SJSA1 (cell line): ENCODE measurements around the gene HDAC7. TPM values are rescaled to one million over a fixed set of nuclear protein-coding genes. Genes with fewer than 3 reads are reported as not detected.
"Not testable (repeated sequence)": the region's sequence is repeated elsewhere in the genome, so short reads cannot be mapped to it uniquely, and the experiment has no call there.

Experiments used
- DNase-seq, 2 experiments: peaks; one replicate each; pipeline ENCODE4 v3.0.0-alpha.2; 2015 to 2020; ENCODE audit warnings: low spot score in 2 of 2, low read depth in 1 of 2
- H3K27ac ChIP-seq: fragments of 250-450 bp; sonication (Bioruptor Pico); 2 replicates; pipeline ENCODE4 v1.5.1; 2020; ENCODE audit warnings: mild to moderate bottlenecking, moderate library complexity
- H3K27me3 ChIP-seq: fragments of 250-450 bp; sonication (Bioruptor Pico); replicated peaks from 2 replicates; pipeline ENCODE4 v1.5.1; 2020; ENCODE audit warnings: mild to moderate bottlenecking, moderate library complexity
- H3K36me3 ChIP-seq: fragments of 250-450 bp; sonication (Bioruptor Pico); 2 replicates; pipeline ENCODE4 v1.5.1; 2020; ENCODE audit warnings: mild to moderate bottlenecking
- H3K4me1 ChIP-seq: fragments of 250-450 bp; sonication (Bioruptor Pico); replicated peaks from 2 replicates; pipeline ENCODE4 v1.6.1; 2021; ENCODE audit warnings: mild to moderate bottlenecking
- H3K4me3 ChIP-seq: fragments of 250-450 bp; sonication (Bioruptor Pico); 2 replicates; pipeline ENCODE4 v1.5.1; 2020; ENCODE audit warnings: mild to moderate bottlenecking
- H3K9me3 ChIP-seq: fragments of 250-450 bp; sonication (Bioruptor Pico); replicated peaks from 2 replicates; pipeline ENCODE4 v1.5.1; 2020; ENCODE audit warnings: mild to moderate bottlenecking
- total RNA-seq: library from RNA; depleted of rRNA; stranded (reverse); fragments of >200 nt; shearing (Covaris generic); gene quantifications from 2 replicates; pipeline ENCODE4 v1.2.3, GENCODE V29; 2014

Gene HDAC7
- total RNA-seq, 1 experiment from 2014 or later, result 37.5 TPM

GRCh38 chr12:47842543-47842942, 22.8 kb upstream of the HDAC7 start:
- H3K27ac ChIP-seq, result not testable (repeated sequence)

GRCh38 chr12:47841910-47842309, 22.2 kb upstream of the HDAC7 start:
- Histone ChIP-seq H3K4me1 (no peaks in the 10 kb centered on the region), H3K36me3 (no peaks in the 10 kb centered on the region; the same call in 1 of the 2 replicates), H3K4me3 (no peak overlapping the region), H3K27ac (no peak overlapping the region), H3K27me3 (peaks cover 3% of the 10 kb centered on the region; the same call in 1 of the 2 replicates), H3K9me3 (no peaks in the 10 kb centered on the region)
- no peak for DNase-seq

More at GRCh38 chr12:47842543-47842942, 22.8 kb upstream of the HDAC7 start:
- not testable (repeated sequence) for H3K4me3 ChIP-seq, H3K9me3 ChIP-seq, H3K36me3 ChIP-seq, H3K4me1 ChIP-seq, DNase-seq, H3K27me3 ChIP-seq

- DNase-seq, result no peak
- no peaks in the 10 kb centered on the region for H3K9me3 ChIP-seq
- H3K27me3 ChIP-seq, result peaks cover 3% of the 10 kb centered on the region; the same call in 1 of the 2 replicates
- H3K36me3 ChIP-seq, result no peaks in the 10 kb centered on the region; the same call in 1 of the 2 replicates
- H3K4me3 ChIP-seq, result no peak overlapping the region
- H3K4me1 ChIP-seq, result no peaks in the 10 kb centered on the region
- H3K27ac ChIP-seq, result no peak overlapping the region
Measured at GRCh38 chr12:47841501-47841900, 21.8 kb upstream of the HDAC7 start.

GRCh38 chr12:47840571-47840970, 20.9 kb upstream of the HDAC7 start:
- no peak for DNase-seq
- Histone ChIP-seq H3K36me3 (no peaks in the 10 kb centered on the region; the same call in 1 of the 2 replicates), H3K27me3 (peaks cover 3% of the 10 kb centered on the region; the same call in 1 of the 2 replicates), H3K9me3 (no peaks in the 10 kb centered on the region), H3K27ac (no peak overlapping the region), H3K4me1 (no peaks in the 10 kb centered on the region), H3K4me3 (no peak overlapping the region)

GRCh38 chr12:47839214-47839876, 19.6 kb upstream of the HDAC7 start:
- H3K4me3 ChIP-seq, result no peak overlapping the region
- H3K36me3 ChIP-seq, result no peaks in the 10 kb centered on the region; the same call in 1 of the 2 replicates
- no peak for DNase-seq
- no peak overlapping the region for H3K27ac ChIP-seq
- H3K9me3 ChIP-seq, result no peaks in the 10 kb centered on the region
- no peaks in the 10 kb centered on the region for H3K4me1 ChIP-seq
- peaks cover 3% of the 10 kb centered on the region; the same call in 1 of the 2 replicates for H3K27me3 ChIP-seq

- Histone ChIP-seq H3K4me1 (no peaks in the 10 kb centered on the region), H3K27me3 (peaks cover 3% of the 10 kb centered on the region; the same call in 1 of the 2 replicates), H3K27ac (no peak overlapping the region), H3K4me3 (no peak overlapping the region), H3K9me3 (no peaks in the 10 kb centered on the region), H3K36me3 (no peaks in the 10 kb centered on the region; the same call in 1 of the 2 replicates)
- peak in 1 of 2 experiments; percentile 30 for DNase-seq
Measured at GRCh38 chr12:47838286-47838931, 18.7 kb upstream of the HDAC7 start.

- H3K4me3 ChIP-seq, result no peak overlapping the region
- H3K27ac ChIP-seq, result no peak overlapping the region
- peaks cover 3% of the 10 kb centered on the region; the same call in 1 of the 2 replicates for H3K27me3 ChIP-seq
- DNase-seq, result peak in 1 of 2 experiments; percentile 62
- no peaks in the 10 kb centered on the region for H3K9me3 ChIP-seq
- no peaks in the 10 kb centered on the region for H3K4me1 ChIP-seq
- H3K36me3 ChIP-seq, result no peaks in the 10 kb centered on the region; the same call in 1 of the 2 replicates
Measured at GRCh38 chr12:47837190-47838171, 17.8 kb upstream of the HDAC7 start.

GRCh38 chr12:47835831-47836155, 16.1 kb upstream of the HDAC7 start:
- Histone ChIP-seq H3K36me3 (no peaks in the 10 kb centered on the region; the same call in 1 of the 2 replicates), H3K27me3 (peaks cover 3% of the 10 kb centered on the region; the same call in 1 of the 2 replicates), H3K9me3 (no peaks in the 10 kb centered on the region), H3K27ac (no peak overlapping the region), H3K4me3 (no peak overlapping the region), H3K4me1 (no peaks in the 10 kb centered on the region)
- DNase-seq, result no peak

GRCh38 chr12:47835006-47835830, 15.5 kb upstream of the HDAC7 start:
- no peak for DNase-seq
- H3K9me3 ChIP-seq, result no peaks in the 10 kb centered on the region
- no peak overlapping the region for H3K4me3 ChIP-seq
- H3K27ac ChIP-seq, result no peak overlapping the region
- H3K27me3 ChIP-seq, result no peaks in the 10 kb centered on the region
- no peaks in the 10 kb centered on the region for H3K4me1 ChIP-seq
- no peaks in the 10 kb centered on the region; the same call in 1 of the 2 replicates for H3K36me3 ChIP-seq

GRCh38 chr12:47834199-47834903, 14.6 kb upstream of the HDAC7 start:
- no peaks in the 10 kb centered on the region for H3K27me3 ChIP-seq
- DNase-seq, result no peak
- no peaks in the 10 kb centered on the region for H3K9me3 ChIP-seq
- no peak overlapping the region for H3K4me3 ChIP-seq
- H3K4me1 ChIP-seq, result peaks cover 2% of the 10 kb centered on the region
- no peaks in the 10 kb centered on the region; the same call in 1 of the 2 replicates for H3K36me3 ChIP-seq
- no peak overlapping the region for H3K27ac ChIP-seq

- H3K4me1 ChIP-seq, result peaks cover 8% of the 10 kb centered on the region
- H3K9me3 ChIP-seq, result no peaks in the 10 kb centered on the region
Measured at GRCh38 chr12:47833591-47834012, 13.9 kb upstream of the HDAC7 start.

GRCh38 chr12:47832263-47832933, 12.7 kb upstream of the HDAC7 start:
- Histone ChIP-seq H3K27ac (no peak overlapping the region), H3K4me1 (peaks cover 13% of the 10 kb centered on the region), H3K9me3 (no peaks in the 10 kb centered on the region), H3K4me3 (no peak overlapping the region), H3K36me3 (no peaks in the 10 kb centered on the region; the same call in 1 of the 2 replicates), H3K27me3 (no peaks in the 10 kb centered on the region)
- DNase-seq, result no peak

More at GRCh38 chr12:47833591-47834012, 13.9 kb upstream of the HDAC7 start:
- Histone ChIP-seq H3K27me3 (no peaks in the 10 kb centered on the region), H3K27ac (no peak overlapping the region), H3K36me3 (no peaks in the 10 kb centered on the region; the same call in 1 of the 2 replicates), H3K4me3 (no peak overlapping the region)
- no peak for DNase-seq
